Stimulated activated CD8-positive, alpha-beta memory T cell treated with anti-CD3 and anti-CD28 coated beads, Interleukin-7, amount 100 ng/mL, for 24 hours (primary cell): Measurements from ENCODE around the gene COX17.

ENCODE experiments used
- DNase-seq: peaks from one replicate; pipeline ENCODE4 v3.0.0-alpha.2; 2020; ENCODE audit warnings: low read depth

Gene COX17

GRCh38 chr3:119643528-119643927, 33.7 kb downstream of the COX17 start:
- no peak for DNase-seq

GRCh38 chr3:119642746-119643473, 34.3 kb downstream of the COX17 start:
- no peak for DNase-seq

GRCh38 chr3:119641416-119641815, 35.8 kb downstream of the COX17 start:
- DNase-seq = no peak

GRCh38 chr3:119639494-119640350, 37.5 kb downstream of the COX17 start:
- DNase-seq = no peak

- DNase-seq = no peak
These were observed 39.3 kb downstream of the COX17 start for GRCh38 chr3:119637679-119638477.

GRCh38 chr3:119636891-119637611, 40.2 kb downstream of the COX17 start:
- DNase-seq = no peak

GRCh38 chr3:119636249-119636648, 41.0 kb downstream of the COX17 start:
- no peak for DNase-seq

- no peak for DNase-seq
These were observed 41.5 kb downstream of the COX17 start for GRCh38 chr3:119635719-119636118.

- DNase-seq = no peak
These were observed 44.4 kb downstream of the COX17 start for GRCh38 chr3:119632829-119633228.

- no peak for DNase-seq
These were observed 45.0 kb downstream of the COX17 start for GRCh38 chr3:119632216-119632615.

- DNase-seq = no peak
These were observed 45.7 kb downstream of the COX17 start for GRCh38 chr3:119631516-119631915.

- DNase-seq = no peak
These were observed 46.3 kb downstream of the COX17 start for GRCh38 chr3:119630880-119631329.

GRCh38 chr3:119630128-119630879, 46.9 kb downstream of the COX17 start:
- no peak for DNase-seq

GRCh38 chr3:119628816-119629445, 48.3 kb downstream of the COX17 start:
- DNase-seq = no peak

GRCh38 chr3:119628390-119628789, 48.8 kb downstream of the COX17 start:
- no peak for DNase-seq

GRCh38 chr3:119627461-119627860, 49.7 kb downstream of the COX17 start:
- DNase-seq = no peak

GRCh38 chr3:119626196-119626595, 51.0 kb downstream of the COX17 start:
- DNase-seq = no peak

GRCh38 chr3:119625451-119626153, 51.6 kb downstream of the COX17 start:
- no peak for DNase-seq

- DNase-seq = no peak
These were observed 53.0 kb downstream of the COX17 start for GRCh38 chr3:119624002-119624720.
